Measurements from ENCODE around the gene PPP6R3.

PPP6R3 gene

GRCh38 chr11:68654978-68655377 is 194.4 kb downstream of the PPP6R3 start:
- no peak for DNase-seq

GRCh38 chr11:68655406-68655805 is 194.9 kb downstream of the PPP6R3 start:
- no peak for DNase-seq

DNA sequence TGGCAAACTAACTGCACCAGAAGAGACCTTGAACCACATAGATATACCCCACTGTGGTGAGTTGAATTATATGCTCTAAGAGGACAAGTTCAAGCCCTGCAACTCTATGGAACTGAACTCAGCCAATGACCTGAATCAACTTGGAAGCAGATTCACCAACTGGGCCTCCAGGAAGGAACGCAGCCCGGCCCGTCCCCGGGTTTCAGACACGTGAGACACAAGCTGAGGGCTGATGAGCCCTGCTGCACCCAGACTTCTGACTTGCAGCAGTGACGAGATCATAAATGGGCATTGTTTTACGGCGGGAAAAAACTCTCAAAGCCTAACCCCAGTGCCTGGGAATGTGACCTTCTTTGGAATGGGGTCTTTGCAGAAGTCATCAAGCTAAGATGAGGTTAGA is 195.3 kb downstream of the PPP6R3 start:
- DNase-seq: no peak

DNA sequence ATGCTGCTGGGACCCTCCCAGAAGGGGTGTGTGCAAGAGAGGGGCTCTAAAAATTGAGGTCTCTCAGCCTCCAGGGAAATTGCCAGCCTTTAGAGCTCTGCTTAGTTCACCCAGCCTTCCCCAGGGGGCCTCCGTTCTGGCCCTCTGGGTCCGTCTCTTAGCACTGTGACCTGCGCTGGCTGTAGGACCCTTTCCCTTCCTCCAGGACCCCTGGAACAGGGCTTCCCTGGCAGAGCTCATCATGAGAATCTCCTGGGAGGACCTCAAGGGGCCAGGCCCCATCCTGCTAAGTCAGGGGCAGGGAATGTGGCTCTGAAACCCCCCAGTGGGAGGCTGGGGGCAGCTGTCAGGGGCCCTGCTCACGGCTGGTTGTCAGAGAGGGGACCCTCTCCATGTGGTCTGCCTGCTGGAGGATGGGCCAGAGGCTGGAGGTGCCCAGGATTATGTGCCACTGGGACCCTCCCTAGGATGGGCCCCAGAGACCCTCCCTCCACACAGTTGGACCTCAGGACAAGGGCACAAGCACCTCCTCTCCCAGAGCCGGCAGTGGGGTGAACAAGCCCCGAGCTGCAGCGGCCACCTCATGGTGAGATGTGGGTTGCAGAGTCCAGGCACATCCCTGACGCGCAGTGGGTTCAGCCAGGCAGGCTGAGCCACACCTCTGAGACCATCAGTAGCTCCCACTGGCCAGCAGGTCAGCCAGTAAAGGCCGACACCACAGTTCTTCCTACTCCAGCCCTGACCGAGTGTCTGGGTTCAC is 196.6 kb downstream of the PPP6R3 start:
- no peak for DNase-seq

- DNase-seq: no peak
These were observed 197.5 kb downstream of the PPP6R3 start for GRCh38 chr11:68658097-68658496.

- no peak for DNase-seq
These were observed 198.1 kb downstream of the PPP6R3 start for GRCh38 chr11:68658661-68659060.

DNA sequence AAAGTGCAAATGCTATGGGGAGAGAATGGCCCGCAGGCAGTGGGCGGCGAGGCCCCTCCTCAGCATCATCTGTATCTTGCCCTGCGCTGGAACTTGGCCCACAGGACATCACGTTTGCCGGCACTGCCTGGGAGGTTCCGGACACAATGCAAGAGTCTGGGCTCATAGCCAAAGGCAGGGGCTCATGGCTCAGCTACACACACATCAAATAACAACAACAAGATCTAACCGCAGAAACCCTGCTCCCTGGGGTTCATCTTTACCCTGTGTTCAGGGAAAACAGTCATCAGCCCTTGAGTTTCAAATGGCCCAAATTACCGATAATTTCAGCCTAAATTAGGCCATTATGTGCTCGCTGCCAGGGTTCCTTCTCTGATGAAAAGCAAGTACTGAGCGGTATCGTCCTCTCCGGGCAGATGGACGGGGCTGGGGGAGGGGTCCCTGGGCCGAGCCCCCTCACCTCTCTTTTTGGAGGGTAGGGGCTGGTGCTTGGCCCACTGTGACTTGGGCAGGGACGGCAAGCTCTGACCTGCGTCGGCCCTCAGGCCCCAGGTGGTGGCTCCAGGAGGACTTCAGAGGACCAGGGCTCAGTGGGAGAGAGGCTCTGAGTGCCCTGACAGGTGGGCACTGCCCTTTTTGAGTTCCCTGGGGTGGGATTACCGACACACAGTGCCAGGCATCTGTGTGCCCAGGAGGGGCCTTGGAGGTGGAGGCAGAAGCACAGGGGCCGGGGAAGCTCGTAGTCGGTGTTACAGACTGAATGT is 198.8 kb downstream of the PPP6R3 start:
- DNase-seq: no peak

DNA sequence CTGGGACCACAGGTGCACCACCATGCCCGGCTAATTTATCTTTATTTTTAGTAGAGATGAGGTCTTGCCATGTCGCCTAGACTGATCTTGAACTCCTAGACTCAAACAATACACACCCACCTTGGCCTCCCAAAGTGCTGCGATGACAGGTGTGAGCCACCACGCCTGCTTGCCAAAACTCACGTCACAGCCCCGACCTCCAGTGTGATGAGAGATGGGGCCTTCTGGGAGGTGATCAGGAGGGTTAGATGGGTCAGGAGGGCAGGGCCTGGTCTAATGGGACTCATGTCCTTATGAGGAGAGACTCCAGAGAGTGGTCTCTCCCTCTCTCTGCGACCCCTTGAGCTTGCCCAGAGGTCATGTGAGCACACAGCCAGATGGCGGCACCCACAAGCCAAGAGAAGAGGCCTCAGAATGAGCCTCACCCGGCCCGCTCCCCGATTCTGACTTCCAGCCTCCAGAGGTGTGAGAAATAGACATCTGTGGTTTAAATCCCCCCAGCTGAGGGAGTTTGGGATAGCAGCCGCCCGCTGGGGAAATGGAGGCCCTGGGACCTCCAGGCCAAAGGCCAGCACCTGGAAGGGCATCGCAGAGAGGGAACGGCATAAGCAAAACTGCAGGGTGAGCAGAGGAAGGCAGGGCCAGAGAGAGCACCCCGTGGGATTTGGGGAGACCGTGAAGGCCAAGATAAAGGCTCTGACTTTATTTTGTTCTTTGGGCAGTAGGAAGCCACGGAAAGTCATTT is 199.7 kb downstream of the PPP6R3 start:
- no peak for DNase-seq

- DNase-seq: no peak
These were observed 200.5 kb downstream of the PPP6R3 start for GRCh38 chr11:68661014-68661413.

GRCh38 chr11:68661697-68662603 is 201.4 kb downstream of the PPP6R3 start:
- no peak for DNase-seq

DNA sequence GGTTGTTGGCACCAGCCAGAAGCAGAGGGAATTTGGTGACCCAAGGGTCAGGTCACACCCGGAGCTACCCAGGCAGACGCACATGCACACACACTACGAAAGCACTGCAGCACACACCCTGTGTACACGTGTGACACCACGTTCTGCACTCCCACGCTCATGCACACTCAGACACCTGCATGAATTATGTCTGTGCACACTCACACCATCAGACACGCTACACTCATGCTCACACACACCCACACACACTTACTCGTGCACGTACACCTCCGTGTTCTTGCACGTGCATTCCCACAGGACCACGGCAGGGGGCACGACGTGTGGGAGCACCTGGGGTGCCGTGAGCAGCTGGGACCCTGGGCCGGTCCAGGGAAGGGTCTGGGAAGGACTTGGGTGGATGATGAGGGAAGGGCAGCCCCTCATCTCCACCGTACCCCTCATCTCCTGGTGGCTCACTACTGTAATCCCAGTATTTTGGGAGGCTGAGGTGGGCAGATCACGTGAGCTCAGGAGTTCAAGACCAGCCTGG is 203.0 kb downstream of the PPP6R3 start:
- DNase-seq: no peak

- no peak for DNase-seq
These were observed 203.6 kb downstream of the PPP6R3 start for GRCh38 chr11:68664141-68664540.

GRCh38 chr11:68664906-68665305 is 204.4 kb downstream of the PPP6R3 start:
- DNase-seq: no peak

Measured in T-helper 1 cell (primary cell).